Body of pancreas (tissue), 4 donors: Measurements from ENCODE around the gene ZNF831. TPM values are rescaled to one million over a fixed set of nuclear protein-coding genes. Genes with fewer than 3 reads are reported as not detected.

Experiments
- ATAC-seq: fragments of 150-250 bp; one replicate; pipeline ENCODE4 v1.9.1; 2016
- DNase-seq, 4 donors: peaks; one replicate each; pipeline ENCODE4 v3.0.0-alpha.2; 2019
- H3K27ac ChIP-seq, 4 donors: fragments of 200-600 bp; sonication (generic); 1 replicate in 3 of 4; 2 replicates in 1 of 4; pipeline versions ENCODE4 v1.5.1 to v1.6.1; 2016 to 2019; ENCODE audit warnings: mild to moderate bottlenecking in 1 of 4, mixed read lengths in 1 of 4, moderate library complexity in 1 of 4
- H3K27me3 ChIP-seq, 2 donors: fragments of 200-600 bp; sonication (generic); one replicate each; pipeline ENCODE4 v1.6.0; 2016; ENCODE audit warnings: mild to moderate bottlenecking in 1 of 2
- H3K36me3 ChIP-seq, 2 donors: fragments of 200-600 bp; sonication (generic); replicated peaks in 1 of 2; 2 replicates each; pipeline ENCODE4 v1.5.1; 2016; ENCODE audit warnings: low read depth in 2 of 2; ENCODE audit not compliant: insufficient read depth in 1 of 2
- H3K4me1 ChIP-seq: fragments of 200-600 bp; sonication (generic); one replicate; pipeline ENCODE4 v1.6.0; 2016
- H3K4me3 ChIP-seq, 2 donors: fragments of 200-600 bp; sonication (generic); 1 replicate in 1 of 2; 2 replicates in 1 of 2; pipeline ENCODE4 v1.5.1; 2016 to 2019
- H3K9me3 ChIP-seq, 3 donors: fragments of 200-600 bp; sonication (generic); 1 replicate in 2 of 3; 2 replicates in 1 of 3; pipeline ENCODE4 v1.5.1; 2016
- POLR2A ChIP-seq, 3 donors: fragments of 450-650 bp; IDR thresholded peaks; one replicate each; pipeline ENCODE4 v1.6.1; 2016; ENCODE audit warnings: antibody characterized with exemption in 3 of 3, mild to moderate bottlenecking in 2 of 3
- WGBS, 2 donors: methylation state at CpG; one replicate each; pipeline ENCODE4 v1.1.5; 2017; 5-methylcytosine and 5-hydroxymethylcytosine counted together
- intact Hi-C: fragments of 100-400 bp; cut with DNase I; formaldehyde crosslinking; loops from one replicate; pipeline ENCODE4 v1.15.1; 2023
- total RNA-seq, 2 donors: library from RNA; depleted of rRNA; stranded (reverse); fragments of >200 nt; gene quantifications; one replicate each; pipeline ENCODE4 v1.1.0, GENCODE V29; 2016
- TF ChIP-seq, protein P1 (sequence below), 7 experiments: fragments of 450-650 bp in 4 of 7; fragments of 200-600 bp in 3 of 7; sonication (generic) in 3 of 7; IDR thresholded peaks; one replicate each; pipeline ENCODE4 v1.5.1; 2016 to 2019; ENCODE audit warnings: antibody characterized with exemption in 7 of 7

Gene ZNF831
- total RNA-seq, 2 donors from 2014 or later: 0.66 to 1.6 TPM

DNA sequence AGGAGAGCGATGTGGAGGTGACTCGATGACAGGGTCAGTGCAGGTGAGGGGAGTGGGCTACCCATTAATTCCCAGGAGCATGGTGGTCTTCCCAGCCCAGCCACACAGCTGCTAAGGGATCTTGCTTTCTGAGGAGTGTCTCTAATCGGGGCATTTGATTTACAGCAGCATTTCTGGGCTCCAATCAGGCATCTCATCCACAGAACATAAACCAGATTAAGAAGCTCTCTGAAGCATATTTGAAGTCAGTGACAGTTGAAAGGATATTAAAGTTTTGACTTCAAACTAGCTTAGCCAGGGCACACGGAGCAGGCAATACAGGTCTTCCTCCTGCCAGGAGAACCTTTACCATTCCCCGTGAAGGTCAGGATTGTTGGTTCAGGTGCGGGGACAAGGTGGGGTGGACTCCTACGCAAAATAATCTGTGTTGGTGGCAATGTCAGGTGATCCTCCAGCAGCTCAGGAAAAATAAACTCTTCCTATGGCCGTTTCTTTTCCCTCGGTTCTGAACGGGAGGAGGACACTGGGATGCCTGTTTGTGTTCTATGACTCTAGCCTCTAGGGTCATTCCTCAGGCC lies 39.9 kb upstream of the ZNF831 start:
- H3K36me3 ChIP-seq: no peaks in the 10 kb centered on the region
- no peak for TF ChIP-seq POLR2A (IDR thresholded peaks at IDR 0.05)
- TF ChIP-seq, protein P1, sequence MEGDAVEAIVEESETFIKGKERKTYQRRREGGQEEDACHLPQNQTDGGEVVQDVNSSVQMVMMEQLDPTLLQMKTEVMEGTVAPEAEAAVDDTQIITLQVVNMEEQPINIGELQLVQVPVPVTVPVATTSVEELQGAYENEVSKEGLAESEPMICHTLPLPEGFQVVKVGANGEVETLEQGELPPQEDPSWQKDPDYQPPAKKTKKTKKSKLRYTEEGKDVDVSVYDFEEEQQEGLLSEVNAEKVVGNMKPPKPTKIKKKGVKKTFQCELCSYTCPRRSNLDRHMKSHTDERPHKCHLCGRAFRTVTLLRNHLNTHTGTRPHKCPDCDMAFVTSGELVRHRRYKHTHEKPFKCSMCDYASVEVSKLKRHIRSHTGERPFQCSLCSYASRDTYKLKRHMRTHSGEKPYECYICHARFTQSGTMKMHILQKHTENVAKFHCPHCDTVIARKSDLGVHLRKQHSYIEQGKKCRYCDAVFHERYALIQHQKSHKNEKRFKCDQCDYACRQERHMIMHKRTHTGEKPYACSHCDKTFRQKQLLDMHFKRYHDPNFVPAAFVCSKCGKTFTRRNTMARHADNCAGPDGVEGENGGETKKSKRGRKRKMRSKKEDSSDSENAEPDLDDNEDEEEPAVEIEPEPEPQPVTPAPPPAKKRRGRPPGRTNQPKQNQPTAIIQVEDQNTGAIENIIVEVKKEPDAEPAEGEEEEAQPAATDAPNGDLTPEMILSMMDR (IDR thresholded peaks at IDR 0.05): no peak

DNA sequence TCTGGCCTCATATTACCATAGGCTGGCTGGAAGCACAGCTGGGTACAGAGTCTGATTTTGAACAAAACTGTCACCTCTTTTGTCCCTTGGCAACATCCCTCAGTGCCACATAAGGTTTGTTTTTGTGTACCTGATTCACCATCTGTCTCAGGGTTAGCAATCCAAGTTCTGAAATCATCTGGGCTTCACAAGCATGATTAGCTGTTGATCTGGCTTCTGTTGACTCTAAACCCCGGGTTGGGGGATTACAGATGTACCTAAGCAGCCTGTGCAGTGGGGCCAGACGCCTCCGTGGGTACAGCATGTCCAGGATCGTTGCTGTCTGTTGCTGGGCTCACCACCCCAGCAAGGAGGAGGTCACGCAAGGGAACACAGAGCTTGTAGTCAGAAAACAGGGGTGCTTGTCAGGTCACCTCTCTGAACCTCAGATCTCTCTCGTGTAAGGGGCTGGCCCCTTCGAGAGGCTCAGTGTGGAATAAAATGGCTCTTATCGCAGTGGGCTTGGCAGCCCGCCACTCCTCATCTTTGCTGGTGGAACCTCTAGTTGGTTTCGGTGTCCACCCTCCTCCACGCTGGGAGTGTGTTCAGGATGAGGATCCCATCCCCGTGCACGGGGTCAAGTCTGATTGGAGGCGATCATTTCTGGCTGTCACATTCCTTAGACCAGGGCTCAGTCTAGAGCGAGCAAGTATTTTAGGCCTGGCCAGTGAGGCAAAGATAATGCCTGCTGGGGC lies 39.2 kb upstream of the ZNF831 start:
- peak overlapping the region in 1 of 4 donors; percentile 8 for H3K27ac ChIP-seq
- TF ChIP-seq POLR2A (IDR thresholded peaks at IDR 0.05): no peak
- TF ChIP-seq, protein P1 (IDR thresholded peaks at IDR 0.05): no peak
- peak in 3 of 4 donors; percentile 50 to 64 (median 50) for DNase-seq
- intact Hi-C loops: no loop called here
- no peak overlapping the region for H3K4me3 ChIP-seq
- ATAC-seq: no peak
- H3K36me3 ChIP-seq: no peaks in the 10 kb centered on the region
- H3K27me3 ChIP-seq: no peaks in the 10 kb centered on the region
- H3K9me3 ChIP-seq: no peaks in the 10 kb centered on the region
- H3K4me1 ChIP-seq: peaks cover 10% of the 10 kb centered on the region
- 87% methylated on average over 14 to 15 of the region's 15 CpGs for WGBS, 2 donors

More for the DNA sequence above, 39.9 kb upstream of the ZNF831 start:
- peak overlapping the region in 2 of 4 donors; percentile 8 to 22 for H3K27ac ChIP-seq
- intact Hi-C loops: no loop called here
- H3K4me3 ChIP-seq: no peak overlapping the region
- no peak for ATAC-seq
- WGBS, 2 donors: 50 to 63% methylated on average over 9 to 10 of the region's 10 CpGs
- no peak for DNase-seq
- H3K27me3 ChIP-seq: no peaks in the 10 kb centered on the region
- no peaks in the 10 kb centered on the region for H3K9me3 ChIP-seq
- peaks cover 10% of the 10 kb centered on the region for H3K4me1 ChIP-seq

DNA sequence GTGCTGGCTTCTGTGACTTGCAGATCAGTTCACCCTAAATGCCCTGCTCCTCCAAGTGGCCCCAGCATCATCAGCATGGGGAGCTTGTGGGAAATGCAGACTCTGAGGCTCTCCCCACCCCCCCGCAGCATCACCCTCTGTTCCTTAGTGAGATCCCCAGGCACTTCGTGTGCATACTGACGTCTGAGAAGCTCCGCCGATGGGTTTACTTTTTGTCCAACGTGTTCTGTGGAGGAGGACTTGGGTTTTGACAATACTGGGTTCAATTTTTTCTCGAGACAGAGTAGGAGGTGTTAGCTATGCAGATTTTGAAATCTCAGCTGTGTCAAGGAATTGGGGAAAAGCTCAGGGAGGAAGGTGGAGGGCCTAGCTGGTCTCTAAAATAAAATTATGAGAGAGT lies 38.3 kb upstream of the ZNF831 start:
- TF ChIP-seq, protein P1 (IDR thresholded peaks at IDR 0.05): no peak
- no peak for TF ChIP-seq POLR2A (IDR thresholded peaks at IDR 0.05)
- Histone ChIP-seq H3K36me3 (no peaks in the 10 kb centered on the region), H3K4me3 (no peak overlapping the region), H3K4me1 (peaks cover 10% of the 10 kb centered on the region), H3K9me3 (no peaks in the 10 kb centered on the region), H3K27ac (no peak overlapping the region), H3K27me3 (no peaks in the 10 kb centered on the region)
- ATAC-seq: no peak
- 76% methylated on average over 6 to 7 of the region's 7 CpGs for WGBS, 2 donors
- no peak for DNase-seq
- intact Hi-C loops: no loop called here

DNA sequence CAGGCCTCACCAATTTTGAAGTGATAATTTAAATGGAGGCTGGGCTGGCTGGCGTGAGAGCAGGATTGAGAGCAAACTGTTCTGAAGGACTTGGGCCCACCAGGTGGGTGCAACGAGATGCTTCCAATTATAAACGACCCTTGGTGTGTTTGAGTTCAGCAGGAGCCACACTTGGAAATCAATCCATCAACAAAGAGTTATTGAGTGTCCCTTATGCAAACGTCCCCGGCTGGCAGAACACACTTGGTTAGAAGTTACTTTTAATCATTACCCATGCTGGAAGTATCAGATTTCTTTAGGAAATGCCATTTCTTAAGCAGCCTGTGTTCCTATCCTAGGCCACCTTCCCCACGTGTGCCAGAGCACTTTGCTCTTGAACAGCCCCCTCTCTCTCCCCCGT lies 37.8 kb upstream of the ZNF831 start:
- ATAC-seq (no peak), DNase-seq (peak in 1 of 4 donors; percentile 19)
- 17 to 22% methylated on average over 7 of the region's 7 CpGs for whole genome bisulfite sequencing, 2 donors
- Histone ChIP-seq H3K36me3 (no peaks in the 10 kb centered on the region), H3K4me1 (peaks cover 10% of the 10 kb centered on the region), H3K9me3 (no peaks in the 10 kb centered on the region), H3K27me3 (no peaks in the 10 kb centered on the region), H3K4me3 (no peak overlapping the region), H3K27ac (no peak overlapping the region)
- TF ChIP-seq, protein P1 (IDR thresholded peaks at IDR 0.05): no peak
- no peak for TF ChIP-seq POLR2A (IDR thresholded peaks at IDR 0.05)
- intact Hi-C loops: no loop called here
